ENCODE results near the gene PSG11.
"Not testable (repeated sequence)": the region's sequence is repeated elsewhere in the genome, so short reads cannot be mapped to it uniquely, and the experiment has no call there.

GRCh38 chr19:42988206-42988605 lies 38.1 kb downstream of the PSG11 start:
- TF ChIP-seq POLR2A, CTCF (IDR thresholded peaks at IDR 0.05): not testable (repeated sequence)

Data from breast epithelium (tissue), 3 donors.